GM18520 (cell line): ENCODE measurements around the gene ZNF746.

Experiments used
- ATAC-seq: cut with Tn5 transposase; IDR thresholded peaks from one replicate; pipeline ENCODE4 v1.9.1; 2021; ENCODE audit not compliant: unreplicated experiment

ZNF746 gene

GRCh38 chr7:149427893-149428292, 69.7 kb downstream of the ZNF746 start:
- ATAC-seq = no peak

GRCh38 chr7:149427096-149427680, 70.4 kb downstream of the ZNF746 start:
- no peak for ATAC-seq

GRCh38 chr7:149423449-149424110, 74.0 kb downstream of the ZNF746 start:
- no peak for ATAC-seq

GRCh38 chr7:149422914-149423301, 74.7 kb downstream of the ZNF746 start:
- no peak for ATAC-seq
